Body of pancreas (tissue), 4 donors: ENCODE measurements around the gene GUCA1A.

Experiments
- CTCF ChIP-seq, 7 experiments: fragments of 450-650 bp in 4 of 7; fragments of 200-600 bp in 3 of 7; sonication (generic) in 3 of 7; IDR thresholded peaks; one replicate each; pipeline ENCODE4 v1.5.1; 2016 to 2019; ENCODE audit warnings: antibody characterized with exemption in 7 of 7
- POLR2A ChIP-seq, 3 donors: fragments of 450-650 bp; IDR thresholded peaks; one replicate each; pipeline ENCODE4 v1.6.1; 2016; ENCODE audit warnings: antibody characterized with exemption in 3 of 3, mild to moderate bottlenecking in 2 of 3

- TF ChIP-seq CTCF (IDR thresholded peaks at IDR 0.05) (no peak), POLR2A (IDR thresholded peaks at IDR 0.05) (no peak)
These were observed 33.1 kb upstream of the GUCA1A start for GRCh38 chr6:42140032-42140431.
